T-helper 9 cell (primary cell): ENCODE measurements around the gene ZNF30.
A peak's percentile ranks its signal among the peaks of the same experiment; 100 is the strongest.
"Not testable (repeated sequence)": the region's sequence is repeated elsewhere in the genome, so short reads cannot be mapped to it uniquely, and the experiment has no call there.

Experiments
- DNase-seq: peaks from one replicate; pipeline ENCODE4 v3.0.0-alpha.2; 2020
- total RNA-seq, 2 donors: gene quantifications; one replicate each; lab custom pipeline; 2026; lab: John Stamatoyannopoulos, UW

ZNF30 gene
- 4.3 to 11.3 reads per million in 2 donors for total RNA-seq

- peak; percentile 54 for DNase-seq
Observed at GRCh38 chr19:34926685-34927375, at the start of gene ZNF30. ZNF30 (plus strand) TSS chr19:34926903; CDS start chr19:34929948, 3,045 bp downstream.

- no peak for DNase-seq
Observed at GRCh38 chr19:34879563-34879962, 47.1 kb upstream of the ZNF30 start.

- no peak for DNase-seq
Observed at GRCh38 chr19:34880034-34880433, 46.7 kb upstream of the ZNF30 start.

GRCh38 chr19:34881982-34882381 is 44.7 kb upstream of the ZNF30 start:
- DNase-seq: no peak

- no peak for DNase-seq
Observed at GRCh38 chr19:34888091-34888490, 38.6 kb upstream of the ZNF30 start.

- DNase-seq: no peak
Observed at GRCh38 chr19:34900245-34900644, 26.5 kb upstream of the ZNF30 start.

- no peak for DNase-seq
Observed at GRCh38 chr19:34904664-34905527, 21.8 kb upstream of the ZNF30 start.

DNA sequence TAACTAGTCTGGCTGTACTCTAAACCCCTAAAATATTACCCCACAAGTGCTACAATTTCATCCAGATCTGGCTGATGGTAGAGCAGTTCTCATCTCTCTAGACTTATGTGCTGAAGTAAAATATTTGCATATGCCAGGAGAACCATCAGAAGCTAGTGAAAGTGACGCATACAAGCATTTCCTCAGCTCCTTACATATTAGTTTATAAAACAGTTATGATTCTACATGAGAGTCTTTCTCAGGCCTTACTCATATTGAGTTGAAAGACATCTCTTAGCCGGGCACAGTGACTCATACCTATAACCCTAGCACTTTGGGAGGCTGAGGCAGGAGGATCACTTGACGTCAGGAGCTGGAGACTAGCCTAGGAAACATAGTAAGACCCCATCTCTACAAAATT is 15.9 kb upstream of the ZNF30 start:
- no peak for DNase-seq

DNA sequence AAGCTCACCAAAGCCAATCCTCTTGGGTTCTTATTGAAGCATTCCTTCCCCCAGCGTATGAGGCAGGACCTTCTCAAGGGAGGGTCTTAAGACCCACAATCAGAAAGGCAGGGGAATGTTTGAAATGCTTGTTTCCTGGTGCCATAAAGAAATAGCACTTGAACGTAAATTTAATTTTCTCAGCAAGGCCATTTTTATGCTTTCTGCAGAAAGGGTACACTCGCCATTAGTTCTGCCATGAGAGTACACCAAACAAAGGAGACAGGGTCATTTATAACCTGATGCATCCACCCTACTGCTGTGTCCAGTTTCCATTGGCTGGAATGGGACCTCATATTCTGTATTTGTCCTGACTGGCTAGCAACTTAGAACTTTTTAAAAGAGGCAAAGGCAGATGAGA is 9.6 kb upstream of the ZNF30 start:
- not testable (repeated sequence) for DNase-seq

GRCh38 chr19:34918190-34918589 is 8.5 kb upstream of the ZNF30 start:
- no peak for DNase-seq

GRCh38 chr19:34920090-34920786 is 6.5 kb upstream of the ZNF30 start:
- DNase-seq: not testable (repeated sequence)

- DNase-seq: no peak
Observed at GRCh38 chr19:34925278-34925855, 1.3 kb upstream of the ZNF30 start.

DNA sequence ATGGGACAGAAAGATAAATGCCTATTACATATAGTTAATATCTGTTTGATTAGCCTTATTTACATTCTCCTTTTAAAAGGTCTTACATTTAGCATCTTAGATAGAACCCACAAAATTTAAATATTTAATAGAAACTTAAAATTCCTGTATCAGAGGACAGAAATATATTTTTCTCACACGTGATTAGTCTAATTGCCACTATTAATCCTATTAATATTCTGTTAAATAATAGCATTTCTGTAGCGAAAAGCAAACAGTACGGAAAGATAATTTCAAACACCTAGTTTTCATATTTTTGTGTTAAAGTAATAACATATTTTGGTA is 380 bp upstream of the ZNF30 start:
- DNase-seq: no peak

- DNase-seq: no peak
Observed at GRCh38 chr19:34932494-34932893, 5.8 kb downstream of the ZNF30 start.

DNA sequence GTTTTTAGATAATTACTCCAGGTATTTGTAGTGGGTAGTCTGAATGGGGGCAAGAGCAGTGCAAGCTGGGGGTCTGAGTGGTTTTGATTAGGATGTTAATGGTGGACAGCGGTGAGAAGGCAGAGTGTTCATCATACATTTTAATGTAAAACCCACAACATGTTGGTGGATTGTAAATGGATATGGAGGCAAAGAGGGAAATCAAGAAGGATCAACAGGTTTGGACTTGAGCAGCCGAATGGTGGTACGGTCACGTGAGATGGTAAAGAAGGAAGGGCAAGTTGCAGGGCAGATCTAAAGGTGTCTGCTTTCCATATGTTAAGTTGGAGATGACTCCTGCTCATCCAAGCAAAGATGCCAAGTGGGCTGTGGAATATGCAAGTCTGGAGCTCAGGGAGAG is 9.5 kb downstream of the ZNF30 start:
- DNase-seq: no peak

- DNase-seq: no peak
Observed at GRCh38 chr19:34938886-34939285, 12.2 kb downstream of the ZNF30 start.

GRCh38 chr19:34943861-34944573 is 17.3 kb downstream of the ZNF30 start:
- DNase-seq: no peak

GRCh38 chr19:34953092-34953491 is 26.4 kb downstream of the ZNF30 start:
- no peak for DNase-seq

DNA sequence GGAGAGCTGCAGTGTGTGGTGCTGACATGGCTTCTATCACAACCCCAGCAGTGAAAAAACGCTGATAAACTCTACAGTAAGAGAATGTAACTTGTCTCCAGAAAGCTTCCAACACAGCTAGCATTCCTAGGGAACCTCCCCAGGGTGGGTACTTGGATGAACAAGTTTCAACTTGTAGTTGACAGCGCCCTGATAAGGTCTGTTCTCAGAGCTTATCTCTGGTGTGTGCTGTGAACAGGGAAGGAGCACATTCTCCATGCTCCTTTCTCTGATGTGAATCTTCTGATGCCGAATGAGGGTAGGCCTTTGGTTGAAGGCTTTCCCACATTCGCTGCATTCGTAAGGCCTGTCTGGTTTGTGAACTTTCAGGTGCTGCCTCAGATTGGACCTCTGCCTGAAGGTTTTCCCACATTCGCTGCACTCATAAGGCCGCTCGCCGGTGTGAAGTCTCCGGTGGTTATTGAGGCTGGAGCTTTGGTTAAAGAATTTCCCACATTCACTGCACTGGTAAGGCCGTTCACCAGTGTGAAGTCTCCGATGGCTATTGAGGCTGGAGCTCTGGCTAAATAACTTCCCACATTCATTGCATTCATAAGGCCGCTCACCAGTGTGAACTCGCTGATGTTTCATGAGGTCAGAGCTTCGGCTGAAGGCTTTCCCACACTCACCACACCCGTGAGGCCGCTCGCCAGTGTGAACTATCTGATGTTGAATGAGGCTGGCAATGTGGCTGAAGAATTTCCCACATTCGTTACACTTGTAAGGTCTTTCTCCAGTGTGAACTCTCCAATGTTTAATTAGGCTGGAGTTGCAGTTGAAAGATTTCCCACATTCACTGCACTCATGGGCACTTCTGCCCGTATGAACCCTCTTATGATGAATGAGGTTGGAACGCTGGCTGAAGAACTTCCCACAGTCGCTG is 31.4 kb downstream of the ZNF30 start:
- no peak for DNase-seq

- DNase-seq: no peak
Observed at GRCh38 chr19:34959021-34959420, 32.3 kb downstream of the ZNF30 start.

GRCh38 chr19:34960103-34960805 is 33.6 kb downstream of the ZNF30 start:
- no peak for DNase-seq
